COLO668 (cell line): ENCODE results near the gene PSMB9.
"Not testable (repeated sequence)": the region's sequence is repeated elsewhere in the genome, so short reads cannot be mapped to it uniquely, and the experiment has no call there.

ENCODE experiments used
- DNase-seq: peaks from one replicate; lab custom pipeline; 2025; ENCODE audit not compliant: unreplicated experiment; lab: John Stamatoyannopoulos, UW

PSMB9 gene

DNA sequence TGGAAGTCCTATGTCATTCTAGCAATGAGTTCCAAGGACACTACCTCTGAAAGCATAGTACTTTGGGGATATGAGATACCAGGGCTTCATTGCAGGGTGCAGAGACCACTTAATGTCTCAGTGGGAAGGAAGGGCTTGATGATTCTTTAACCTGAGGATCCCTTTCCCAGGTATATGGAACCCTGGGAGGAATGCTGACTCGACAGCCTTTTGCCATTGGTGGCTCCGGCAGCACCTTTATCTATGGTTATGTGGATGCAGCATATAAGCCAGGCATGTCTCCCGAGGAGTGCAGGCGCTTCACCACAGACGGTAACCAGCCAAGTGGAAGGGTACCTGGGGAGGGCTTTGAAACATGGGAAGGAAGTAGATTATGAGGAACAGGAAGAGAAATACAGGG, 4.2 kb downstream of the PSMB9 start:
- no peak for DNase-seq

- DNase-seq = no peak
Observed at GRCh38 chr6:32860674-32861073, 6.7 kb downstream of the PSMB9 start.

- DNase-seq = no peak
Observed at GRCh38 chr6:32862725-32863124, 8.7 kb downstream of the PSMB9 start.

GRCh38 chr6:32865724-32866443, 11.9 kb downstream of the PSMB9 start:
- DNase-seq = no peak

DNA sequence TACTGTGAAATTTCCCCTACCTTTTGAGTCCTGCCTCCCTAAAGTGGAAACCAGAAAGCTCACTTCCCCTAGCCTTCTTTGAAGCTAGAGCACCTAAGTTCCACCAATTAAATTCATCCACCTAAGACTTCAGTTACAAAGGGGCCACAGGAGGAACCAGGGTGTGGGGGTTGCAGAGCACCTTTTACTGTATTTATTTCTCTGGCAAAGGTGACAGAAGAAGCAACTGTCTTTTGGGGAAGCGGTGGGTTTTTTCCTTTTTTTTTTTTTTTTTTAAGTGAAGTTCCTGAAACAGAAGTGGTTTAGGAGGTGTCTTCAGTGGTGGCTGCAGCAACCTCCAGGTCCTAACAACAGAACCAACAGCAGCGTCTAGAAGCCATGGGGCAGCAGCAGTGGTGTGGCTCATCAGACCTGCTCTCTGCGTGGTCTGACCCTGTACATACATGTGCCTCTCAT, 13.1 kb downstream of the PSMB9 start:
- no peak for DNase-seq

GRCh38 chr6:32867554-32868256, 13.7 kb downstream of the PSMB9 start:
- no peak for DNase-seq

DNA sequence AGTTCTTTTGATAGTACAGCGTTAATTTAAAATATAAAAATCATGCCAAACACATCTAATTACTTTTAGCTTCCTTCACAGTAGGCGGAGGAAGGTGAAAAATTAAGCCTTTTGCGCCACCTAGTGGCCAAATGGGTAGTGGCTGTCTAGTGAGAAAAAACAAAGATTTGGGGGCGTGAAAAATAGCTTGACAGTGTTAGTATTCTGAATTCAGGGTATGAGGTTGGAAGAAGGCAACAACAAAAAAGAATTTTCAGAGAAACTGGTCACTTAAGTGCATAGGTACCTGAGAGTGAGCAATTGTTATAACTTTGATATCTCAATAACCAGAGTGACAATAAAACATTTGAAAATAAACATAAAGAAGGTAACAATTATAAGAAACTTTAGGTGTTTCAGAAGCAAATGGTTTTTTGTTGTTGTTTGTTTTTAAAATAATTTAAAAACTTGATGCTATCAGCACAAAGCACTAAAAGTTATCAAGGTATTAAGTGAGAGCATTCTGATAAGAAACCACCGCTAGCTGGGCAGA, 14.3 kb downstream of the PSMB9 start:
- DNase-seq = peak; percentile 59

DNA sequence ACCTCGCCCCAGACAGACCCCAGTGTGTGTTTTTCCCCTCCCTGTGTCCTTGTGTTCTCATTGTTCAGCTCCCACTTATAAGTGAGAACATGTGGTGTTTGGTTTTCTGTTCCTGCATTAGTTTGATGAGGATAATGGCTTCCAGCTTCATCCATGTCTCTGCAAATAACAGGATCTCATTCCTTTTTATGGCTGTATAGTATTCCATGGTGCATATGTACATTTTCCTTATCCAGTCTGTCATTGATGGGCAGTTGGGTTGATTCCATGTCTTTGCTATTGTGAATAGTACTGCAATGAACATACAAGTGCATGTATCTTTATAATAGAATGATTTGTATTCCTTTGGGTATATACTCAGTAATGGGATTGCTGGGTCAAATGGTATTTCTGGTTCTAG, 20.0 kb downstream of the PSMB9 start:
- not testable (repeated sequence) for DNase-seq

DNA sequence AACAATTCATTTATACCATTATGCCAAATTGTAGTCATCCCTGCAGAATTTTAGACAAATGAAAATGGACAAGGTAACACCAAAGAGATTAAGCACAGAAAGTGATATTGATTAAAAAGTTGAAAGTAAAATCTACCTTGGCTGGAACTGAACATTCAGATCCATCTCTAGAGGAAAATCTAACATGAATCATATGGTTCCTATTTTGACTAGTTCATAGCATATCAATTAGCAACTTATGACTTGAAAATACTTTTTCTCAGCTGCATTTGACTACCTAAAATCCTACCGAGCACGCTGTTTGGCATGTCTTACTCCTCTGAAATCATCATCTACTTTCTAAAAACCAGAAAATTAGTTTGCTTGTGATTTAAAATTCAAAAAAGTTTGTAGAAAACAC, 22.6 kb downstream of the PSMB9 start:
- no peak for DNase-seq

DNA sequence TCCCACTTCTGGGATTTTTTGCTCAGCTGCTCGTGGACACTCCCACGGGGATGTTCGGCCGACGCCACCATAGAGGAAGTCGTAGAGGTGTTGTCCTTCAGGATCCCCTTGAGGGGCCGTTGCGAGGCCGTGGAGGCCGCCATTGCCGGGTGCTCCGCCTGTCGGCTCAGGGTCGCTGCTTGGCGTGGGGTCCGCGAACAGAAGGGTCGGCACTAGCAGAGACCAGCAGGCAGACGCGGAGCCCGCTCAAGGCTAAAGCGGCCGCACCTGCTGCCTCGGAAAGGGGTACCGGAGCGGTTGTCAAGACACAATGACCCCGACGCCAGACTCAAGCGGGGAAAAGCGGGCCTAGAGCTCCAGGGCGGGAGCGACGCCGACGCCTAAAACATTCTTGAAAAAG, 25.7 kb downstream of the PSMB9 start:
- DNase-seq = no peak

GRCh38 chr6:32880962-32881361, 27.0 kb downstream of the PSMB9 start:
- not testable (repeated sequence) for DNase-seq

DNA sequence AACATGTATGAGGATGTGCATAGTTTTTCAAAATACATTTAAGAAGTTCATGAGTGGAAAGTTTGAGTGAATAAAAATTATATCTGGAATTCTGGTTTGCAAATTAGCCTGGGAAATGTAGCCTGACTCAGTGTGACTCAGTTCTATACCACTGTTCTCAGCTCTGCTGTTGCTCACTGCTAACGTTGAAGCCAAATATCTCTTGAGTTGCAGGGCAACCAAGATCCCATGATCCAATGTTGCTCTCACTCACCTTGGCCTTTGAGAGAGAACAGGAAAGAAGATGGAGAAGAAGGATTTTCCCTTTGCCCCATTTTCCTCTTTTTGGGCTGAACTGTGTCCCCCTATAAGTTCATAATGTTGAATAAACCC, 28.9 kb downstream of the PSMB9 start:
- no peak for DNase-seq

DNA sequence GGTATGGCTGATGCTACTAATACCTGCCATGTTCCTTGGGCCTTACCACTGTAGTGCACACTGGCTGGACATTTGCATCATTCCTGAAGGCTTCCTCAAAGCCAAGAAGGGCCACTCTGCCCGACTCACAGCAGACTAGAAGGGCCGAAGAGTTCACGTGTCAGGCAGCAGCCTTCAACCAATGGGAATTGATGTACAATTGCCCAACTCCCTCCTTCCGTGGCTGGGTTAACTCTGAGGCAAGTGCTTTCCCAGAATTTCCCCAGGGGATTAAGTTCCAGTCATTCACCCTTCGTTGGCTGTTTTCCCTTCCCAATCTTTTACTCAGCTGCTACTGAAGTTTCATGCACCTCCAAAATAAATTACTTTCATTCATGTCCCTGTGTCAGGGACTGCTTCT, 29.8 kb downstream of the PSMB9 start:
- no peak for DNase-seq

GRCh38 chr6:32885698-32886286, 31.8 kb downstream of the PSMB9 start:
- DNase-seq = no peak

GRCh38 chr6:32886681-32887383, 32.8 kb downstream of the PSMB9 start:
- DNase-seq = no peak

GRCh38 chr6:32887616-32888015, 33.6 kb downstream of the PSMB9 start:
- DNase-seq = no peak

- no peak for DNase-seq
Observed at GRCh38 chr6:32888576-32888975, 34.6 kb downstream of the PSMB9 start.

DNA sequence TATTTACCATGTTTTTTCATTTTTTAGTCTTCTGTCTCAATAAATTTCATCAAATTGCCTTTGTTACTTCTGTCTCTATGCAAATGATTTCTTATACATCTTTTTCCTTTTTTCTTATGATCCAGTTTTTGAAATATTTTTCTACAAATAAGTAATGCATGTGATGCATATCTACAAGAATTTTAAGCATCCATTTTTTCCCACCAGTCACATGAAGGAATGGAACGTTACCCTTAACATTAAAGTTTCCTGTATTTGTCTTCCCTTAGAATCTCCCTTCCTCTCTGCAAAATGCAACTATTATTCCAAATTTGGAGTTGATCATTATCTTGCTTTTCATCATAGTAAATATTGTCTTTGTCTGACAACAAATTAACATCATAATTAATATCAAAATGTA, 35.5 kb downstream of the PSMB9 start:
- DNase-seq = no peak

DNA sequence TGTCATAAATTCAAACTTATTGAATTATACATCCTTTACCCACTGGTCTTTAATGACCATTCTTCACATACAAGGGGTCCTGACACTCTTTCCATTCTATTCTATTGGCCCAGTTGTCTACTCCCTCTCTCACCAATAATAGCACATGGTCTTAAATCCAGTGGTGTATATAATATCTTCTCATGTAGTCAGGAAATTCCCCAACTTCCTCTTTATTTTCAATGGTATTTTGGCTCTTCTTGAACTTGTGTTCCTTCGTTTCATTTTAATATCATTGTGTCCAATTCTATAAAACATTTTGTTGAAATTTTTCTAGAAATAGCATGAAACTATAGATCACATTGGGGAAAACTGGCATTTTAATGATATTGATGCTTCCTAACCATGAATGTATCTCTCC, 36.8 kb downstream of the PSMB9 start:
- DNase-seq = no peak

GRCh38 chr6:32894085-32895005, 40.4 kb downstream of the PSMB9 start:
- DNase-seq = peak; percentile 88

GRCh38 chr6:32895006-32895345, 41.0 kb downstream of the PSMB9 start:
- no peak for DNase-seq
